ENCODE results near the gene NXPE3. TPM values are rescaled to one million over a fixed set of nuclear protein-coding genes. Genes with fewer than 3 reads are reported as not detected.
"Not testable (repeated sequence)": the region's sequence is repeated elsewhere in the genome, so short reads cannot be mapped to it uniquely, and the experiment has no call there.

Gene NXPE3
- total and polyA plus RNA-seq, 3 donors from 2014 or later: 11.7 to 17.0 (median 14.6) TPM

DNA sequence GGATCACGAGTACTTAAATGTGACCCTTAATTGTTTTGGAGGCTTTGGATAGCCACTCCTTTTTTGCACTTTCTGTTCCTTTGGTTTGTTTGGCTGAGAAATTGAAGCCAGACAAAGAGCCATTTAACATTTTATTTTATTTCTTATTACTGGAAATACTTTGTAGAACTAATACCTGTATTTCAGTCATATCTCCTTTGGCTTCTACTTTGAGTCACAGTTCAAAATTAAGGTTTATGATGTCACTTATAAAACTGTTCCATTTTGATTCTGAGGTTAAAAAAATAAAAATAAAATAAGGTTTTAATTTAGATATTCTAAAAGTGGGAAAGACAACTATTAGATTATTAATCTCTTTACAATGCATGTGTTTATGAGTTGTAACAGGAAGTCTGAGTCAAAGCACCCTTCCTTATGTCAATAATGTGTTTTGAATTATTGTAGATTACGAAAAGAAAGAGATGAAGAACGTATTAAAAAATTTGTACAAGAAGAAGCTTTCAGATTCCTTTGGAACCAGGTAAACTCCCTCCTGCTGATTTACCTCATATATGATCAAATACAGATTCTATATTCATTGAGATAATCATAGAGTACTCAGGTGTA, 16.9 kb upstream of the NXPE3 start:
- no peaks in the 10 kb centered on the region for H3K27me3 ChIP-seq
- DNase-seq: no peak
- H3K27ac ChIP-seq: no peak overlapping the region
- H3K36me3 ChIP-seq (ENCODE audit: low read depth, missing control alignments): no peaks in the 10 kb centered on the region
- 83 to 89% methylated on average over 3 of the region's 3 CpGs for WGBS, 2 donors
- no peak overlapping the region for H3K4me3 ChIP-seq
- TF ChIP-seq, protein P1, sequence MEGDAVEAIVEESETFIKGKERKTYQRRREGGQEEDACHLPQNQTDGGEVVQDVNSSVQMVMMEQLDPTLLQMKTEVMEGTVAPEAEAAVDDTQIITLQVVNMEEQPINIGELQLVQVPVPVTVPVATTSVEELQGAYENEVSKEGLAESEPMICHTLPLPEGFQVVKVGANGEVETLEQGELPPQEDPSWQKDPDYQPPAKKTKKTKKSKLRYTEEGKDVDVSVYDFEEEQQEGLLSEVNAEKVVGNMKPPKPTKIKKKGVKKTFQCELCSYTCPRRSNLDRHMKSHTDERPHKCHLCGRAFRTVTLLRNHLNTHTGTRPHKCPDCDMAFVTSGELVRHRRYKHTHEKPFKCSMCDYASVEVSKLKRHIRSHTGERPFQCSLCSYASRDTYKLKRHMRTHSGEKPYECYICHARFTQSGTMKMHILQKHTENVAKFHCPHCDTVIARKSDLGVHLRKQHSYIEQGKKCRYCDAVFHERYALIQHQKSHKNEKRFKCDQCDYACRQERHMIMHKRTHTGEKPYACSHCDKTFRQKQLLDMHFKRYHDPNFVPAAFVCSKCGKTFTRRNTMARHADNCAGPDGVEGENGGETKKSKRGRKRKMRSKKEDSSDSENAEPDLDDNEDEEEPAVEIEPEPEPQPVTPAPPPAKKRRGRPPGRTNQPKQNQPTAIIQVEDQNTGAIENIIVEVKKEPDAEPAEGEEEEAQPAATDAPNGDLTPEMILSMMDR (IDR thresholded peaks at IDR 0.05): no peak
- no peaks in the 10 kb centered on the region for H3K9me3 ChIP-seq
- intact Hi-C loops (cut with DNase I; ENCODE audit: low total_unique reads): no loop called here
- no peaks in the 10 kb centered on the region for H3K4me1 ChIP-seq

DNA sequence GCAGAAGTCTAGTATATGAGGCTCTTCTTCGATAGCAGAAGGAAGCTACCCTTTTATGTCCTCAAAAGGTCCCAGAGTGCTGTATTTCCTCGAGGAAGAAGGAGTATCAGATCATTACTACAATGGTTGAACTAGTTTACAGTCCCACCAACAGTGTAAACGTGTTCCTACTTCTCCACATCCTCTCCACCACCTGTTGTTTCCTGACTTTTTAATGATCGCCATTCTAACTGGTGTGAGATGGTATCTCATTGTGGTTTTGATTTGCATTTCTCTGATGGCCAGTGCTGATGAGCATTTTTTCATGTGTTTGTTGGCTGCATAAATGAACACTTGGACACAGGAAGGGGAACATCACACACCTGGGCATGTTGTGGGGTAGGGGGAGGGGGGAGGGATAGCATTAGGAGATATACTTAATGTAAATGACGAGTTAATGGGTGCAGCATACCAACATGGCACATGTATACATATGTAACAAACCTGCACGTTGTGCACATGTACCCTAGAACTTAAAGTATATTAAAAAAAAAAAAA, 1.2 kb upstream of the NXPE3 start:
- intact Hi-C loops (cut with DNase I; ENCODE audit: low total_unique reads); H3K27ac ChIP-seq; DNase-seq; H3K4me1 ChIP-seq; H3K9me3 ChIP-seq; H3K4me3 ChIP-seq; H3K27me3 ChIP-seq; H3K36me3 ChIP-seq (ENCODE audit: low read depth, missing control alignments): not testable (repeated sequence)
- WGBS, 2 donors: 74 to 81% methylated on average over 6 of the region's 6 CpGs

DNA sequence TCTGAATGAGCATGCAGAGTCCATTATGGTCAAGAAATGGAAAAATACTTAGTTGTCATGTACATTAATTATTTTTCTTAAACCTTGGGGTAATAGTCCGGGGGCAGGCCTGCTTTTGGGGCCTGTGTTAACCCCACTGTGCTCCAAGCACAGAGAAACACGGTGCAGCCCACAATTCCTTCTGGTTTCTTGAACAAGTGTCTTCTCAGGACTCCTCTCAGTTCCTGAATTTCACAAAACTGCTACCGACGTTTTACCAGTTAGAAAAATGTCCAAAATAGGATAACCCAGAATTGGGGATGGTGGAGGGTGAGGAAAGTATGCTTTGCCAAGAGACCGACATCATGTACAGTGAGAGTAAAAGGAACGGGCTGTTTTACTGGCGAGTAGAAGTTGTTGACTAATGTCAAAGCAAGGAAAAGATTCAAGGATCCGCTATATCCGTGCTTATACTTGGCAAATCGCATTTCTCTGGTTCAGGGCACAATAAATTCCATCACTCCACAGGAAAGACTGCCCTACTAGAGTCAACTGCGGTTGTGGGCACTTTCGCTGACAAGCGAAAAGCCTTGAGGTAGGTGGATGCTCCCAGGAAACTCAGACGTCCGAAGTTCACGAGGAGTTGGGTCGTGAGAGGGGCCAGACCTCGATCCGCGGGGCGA, 495 bp upstream of the NXPE3 start:
- Histone ChIP-seq H3K4me3 (peak overlapping the region; percentile 91 to 96), H3K27me3 (no peaks in the 10 kb centered on the region), H3K27ac (peak overlapping the region; percentile 85 to 90), H3K9me3 (no peaks in the 10 kb centered on the region), H3K4me1 (peaks cover 8% of the 10 kb centered on the region), H3K36me3 (ENCODE audit: low read depth, missing control alignments) (no peaks in the 10 kb centered on the region)
- TF ChIP-seq, protein P1 (IDR thresholded peaks at IDR 0.05): no peak
- no peak for TF ChIP-seq POLR2A (IDR thresholded peaks at IDR 0.05)
- intact Hi-C loops (cut with DNase I; ENCODE audit: low total_unique reads): no loop called here
- DNase-seq: no peak
- 24 to 26% methylated on average over 10 to 18 of the region's 21 CpGs for WGBS, 2 donors

DNA sequence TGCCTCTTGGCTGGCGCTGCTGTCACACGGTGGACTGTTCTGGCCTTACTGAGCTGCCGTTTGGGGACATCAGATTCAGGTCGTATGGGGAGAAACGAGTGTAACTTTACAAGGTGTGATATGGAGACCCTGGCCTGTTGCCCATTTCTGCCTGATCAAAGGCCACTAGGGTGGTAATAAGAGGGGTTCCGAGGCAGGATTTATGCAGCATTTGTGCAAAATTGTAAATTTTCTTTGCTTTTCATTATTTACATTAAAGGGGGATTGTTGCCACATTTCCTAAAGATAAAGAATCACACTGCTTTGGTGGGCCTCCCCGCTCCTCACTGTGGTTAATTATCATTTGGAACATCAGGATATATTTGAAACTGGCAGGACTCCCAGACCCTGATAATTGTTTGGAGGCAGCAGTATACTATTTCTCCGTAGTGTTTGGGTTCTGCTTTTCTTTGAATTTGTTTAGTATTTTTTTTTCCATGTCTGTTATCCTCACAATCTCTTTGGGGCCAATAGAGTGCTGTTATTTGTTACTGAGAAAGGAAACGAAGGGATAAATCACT, 891 bp downstream of the NXPE3 start:
- intact Hi-C loops (cut with DNase I; ENCODE audit: low total_unique reads): no loop called here
- H3K36me3 ChIP-seq (ENCODE audit: low read depth, missing control alignments): no peaks in the 10 kb centered on the region
- H3K4me1 ChIP-seq: peaks cover 8% of the 10 kb centered on the region
- H3K27me3 ChIP-seq: no peaks in the 10 kb centered on the region
- H3K27ac ChIP-seq: peak overlapping the region; percentile 85 to 90
- 6% methylated on average over 9 of the region's 9 CpGs for WGBS, 2 donors
- TF ChIP-seq, protein P1 (IDR thresholded peaks at IDR 0.05): no peak
- no peaks in the 10 kb centered on the region for H3K9me3 ChIP-seq
- peak overlapping the region; percentile 91 to 96 for H3K4me3 ChIP-seq
- DNase-seq: no peak

DNA sequence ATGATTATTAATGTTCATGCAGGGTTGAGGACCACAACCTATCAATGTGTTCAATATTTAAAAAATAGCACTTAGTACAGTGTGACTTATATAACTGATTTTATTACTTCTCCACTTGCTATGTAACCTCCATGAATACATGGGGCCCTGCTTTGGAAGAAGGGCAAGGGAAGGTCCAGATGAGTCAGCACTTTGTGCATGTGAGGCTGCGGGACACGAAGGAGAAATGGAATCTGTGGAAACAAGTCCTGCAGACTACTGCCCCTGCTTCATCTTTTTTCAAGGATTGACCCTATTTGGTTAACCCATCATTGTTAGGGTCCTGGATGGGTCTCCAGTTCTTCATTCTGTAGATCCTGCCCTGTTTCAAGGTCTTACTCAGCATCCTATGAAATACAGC, 1.6 kb downstream of the NXPE3 start:
- WGBS, 2 donors: 17 to 39% methylated on average over 2 of the region's 2 CpGs
- no peaks in the 10 kb centered on the region for H3K9me3 ChIP-seq
- H3K4me3 ChIP-seq: no peak overlapping the region
- H3K36me3 ChIP-seq (ENCODE audit: low read depth, missing control alignments): no peaks in the 10 kb centered on the region
- H3K27ac ChIP-seq: no peak overlapping the region
- no peaks in the 10 kb centered on the region for H3K27me3 ChIP-seq
- H3K4me1 ChIP-seq: peaks cover 8% of the 10 kb centered on the region
- intact Hi-C loops (cut with DNase I; ENCODE audit: low total_unique reads): no loop called here
- DNase-seq: peak; percentile 25
- no peak for TF ChIP-seq POLR2A (IDR thresholded peaks at IDR 0.05)
- TF ChIP-seq, protein P1 (IDR thresholded peaks at IDR 0.05): no peak

All from testis (tissue), 3 donors.